ENCODE data around the gene GJC2.

GJC2 gene

GRCh38 chr1:228158151-228159007, 8.6 kb downstream of the GJC2 start:
- DNase-seq: no peak

GRCh38 chr1:228159008-228159665, 9.4 kb downstream of the GJC2 start:
- no peak for DNase-seq

GRCh38 chr1:228160201-228160761, 10.6 kb downstream of the GJC2 start:
- no peak for DNase-seq

GRCh38 chr1:228161362-228161761, 11.6 kb downstream of the GJC2 start:
- peak; percentile 48 to 71 (median 60) for DNase-seq

- no peak for DNase-seq
These were observed 12.1 kb downstream of the GJC2 start for GRCh38 chr1:228161866-228162265.

GRCh38 chr1:228162286-228163006, 12.7 kb downstream of the GJC2 start:
- DNase-seq: no peak

- peak; percentile 40 to 65 (median 52) for DNase-seq
These were observed 13.4 kb downstream of the GJC2 start for GRCh38 chr1:228163007-228163753.

- DNase-seq: no peak
These were observed 14.2 kb downstream of the GJC2 start for GRCh38 chr1:228163776-228164519.

GRCh38 chr1:228164561-228165371, 15.0 kb downstream of the GJC2 start:
- peak; percentile 76 to 80 (median 76) for DNase-seq

GRCh38 chr1:228165372-228166169, 15.8 kb downstream of the GJC2 start, which contains the start of gene IBA57:
IBA57 (plus strand) TSS chr1:228165804; CDS start chr1:228165817, 13 bp downstream.
- peak; percentile 99 to 100 (median 100) for DNase-seq

- peak; percentile 76 to 91 (median 83) for DNase-seq
These were observed 16.6 kb downstream of the GJC2 start for GRCh38 chr1:228166170-228166936.

- no peak for DNase-seq
These were observed 19.0 kb downstream of the GJC2 start for GRCh38 chr1:228168563-228169270.

GRCh38 chr1:228169345-228169744, 19.6 kb downstream of the GJC2 start:
- peak in 3 of 4 experiments; percentile 34 to 76 (median 35) for DNase-seq

- no peak for DNase-seq
These were observed 20.9 kb downstream of the GJC2 start for GRCh38 chr1:228170666-228171065.

- no peak for DNase-seq
These were observed 21.6 kb downstream of the GJC2 start for GRCh38 chr1:228171221-228171891.

GRCh38 chr1:228172591-228173527, 23.1 kb downstream of the GJC2 start:
- no peak for DNase-seq
